GM18505 (cell line): ENCODE measurements around the gene SSU72.

Source experiments
- ATAC-seq: cut with Tn5 transposase; IDR thresholded peaks from one replicate; pipeline ENCODE4 v1.9.1; 2021; ENCODE audit not compliant: unreplicated experiment
- POLR2A ChIP-seq: IDR thresholded peaks from 4 replicates; pipeline ENCODE4 v1.6.1; 2011; ENCODE audit warnings: borderline replicate concordance; ENCODE audit not compliant: insufficient read depth, insufficient read length; ENCODE audit errors: extremely low read depth

SSU72 gene

GRCh38 chr1:1543706-1544099, 31.0 kb downstream of the SSU72 start:
- no peak for TF ChIP-seq POLR2A
- no peak for ATAC-seq

GRCh38 chr1:1542766-1543705, 31.6 kb downstream of the SSU72 start:
- no peak for ATAC-seq
- TF ChIP-seq POLR2A, result no peak

GRCh38 chr1:1541956-1542765, 32.5 kb downstream of the SSU72 start:
- TF ChIP-seq POLR2A, result no peak
- ATAC-seq, result no peak

GRCh38 chr1:1540818-1541628, 33.6 kb downstream of the SSU72 start:
- ATAC-seq, result no peak
- no peak for TF ChIP-seq POLR2A

GRCh38 chr1:1540090-1540817, 34.4 kb downstream of the SSU72 start, which contains the start of gene TMEM240:
TMEM240 (minus strand) TSS chr1:1540624; CDS start chr1:1540346, 278 bp downstream.
- ATAC-seq, result no peak
- no peak for TF ChIP-seq POLR2A

GRCh38 chr1:1539310-1540089, 35.2 kb downstream of the SSU72 start:
- no peak for TF ChIP-seq POLR2A

GRCh38 chr1:1538989-1539309, 35.7 kb downstream of the SSU72 start:
- TF ChIP-seq POLR2A, result no peak
- no peak for ATAC-seq

More at GRCh38 chr1:1539310-1540089, 35.2 kb downstream of the SSU72 start:
- ATAC-seq, result no peak

- ATAC-seq, result no peak
- no peak for TF ChIP-seq POLR2A
These were observed 36.3 kb downstream of the SSU72 start for GRCh38 chr1:1538334-1538733.

- ATAC-seq, result no peak
- TF ChIP-seq POLR2A, result no peak
These were observed 36.9 kb downstream of the SSU72 start for GRCh38 chr1:1537626-1538250.

GRCh38 chr1:1536938-1537546, 37.6 kb downstream of the SSU72 start:
- no peak for TF ChIP-seq POLR2A

More at GRCh38 chr1:1536938-1537546, 37.6 kb downstream of the SSU72 start:
- no peak for ATAC-seq
